Measurements from ENCODE around the gene PRDM16. TPM values are rescaled to one million over a fixed set of nuclear protein-coding genes. Genes with fewer than 3 reads are reported as not detected.

PRDM16 gene
- polyA plus RNA-seq, 1 of the 3 experiments (the other 2 are of a cell fraction), result not detected

DNA sequence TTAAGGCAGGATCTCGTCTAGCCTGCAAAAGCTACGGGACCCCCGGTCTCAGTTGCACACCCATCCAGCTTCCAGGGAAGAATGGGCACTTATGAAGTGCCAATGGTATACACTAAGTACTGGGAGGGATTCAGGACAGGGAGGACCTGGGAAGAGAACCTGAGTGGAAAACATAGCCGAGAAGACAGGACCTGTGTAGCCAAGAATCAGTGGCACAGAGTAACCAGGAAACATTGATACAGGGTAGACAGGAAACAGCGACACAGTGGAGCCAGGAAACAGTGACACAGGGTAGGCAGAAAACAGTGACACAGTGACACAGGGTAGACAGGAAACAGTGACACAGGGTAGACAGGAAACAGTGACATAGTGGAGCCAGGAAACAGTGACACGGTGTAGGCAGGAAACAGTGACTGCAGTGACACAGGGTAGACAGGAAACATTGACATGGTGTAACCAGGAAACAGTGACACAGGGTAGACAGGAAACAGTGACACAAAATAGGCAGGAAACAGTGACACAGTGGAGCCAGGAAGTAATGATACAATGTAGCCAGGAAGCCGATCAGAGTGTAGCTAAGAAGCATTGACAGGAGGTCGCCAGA is 247.4 kb downstream of the PRDM16 start:
- peaks cover 0 to 7% of the 10 kb centered on the region in 2 experiments; a peak in 3 of 4 replicates for H3K4me1 ChIP-seq (ENCODE audit: control insufficient read depth in 1 of 2, insufficient read depth in 2 of 2, low read depth in 1 of 2, low read length in 1 of 2)
- no peaks in the 10 kb centered on the region for H3K27me3 ChIP-seq (ENCODE audit: insufficient read depth)
- H3K9me2 ChIP-seq, result no peaks in the 10 kb centered on the region
- H3K27ac ChIP-seq (ENCODE audit: low read depth in 2 of 2, low read length in 1 of 2), result no peak overlapping the region
- TF ChIP-seq, protein P1, sequence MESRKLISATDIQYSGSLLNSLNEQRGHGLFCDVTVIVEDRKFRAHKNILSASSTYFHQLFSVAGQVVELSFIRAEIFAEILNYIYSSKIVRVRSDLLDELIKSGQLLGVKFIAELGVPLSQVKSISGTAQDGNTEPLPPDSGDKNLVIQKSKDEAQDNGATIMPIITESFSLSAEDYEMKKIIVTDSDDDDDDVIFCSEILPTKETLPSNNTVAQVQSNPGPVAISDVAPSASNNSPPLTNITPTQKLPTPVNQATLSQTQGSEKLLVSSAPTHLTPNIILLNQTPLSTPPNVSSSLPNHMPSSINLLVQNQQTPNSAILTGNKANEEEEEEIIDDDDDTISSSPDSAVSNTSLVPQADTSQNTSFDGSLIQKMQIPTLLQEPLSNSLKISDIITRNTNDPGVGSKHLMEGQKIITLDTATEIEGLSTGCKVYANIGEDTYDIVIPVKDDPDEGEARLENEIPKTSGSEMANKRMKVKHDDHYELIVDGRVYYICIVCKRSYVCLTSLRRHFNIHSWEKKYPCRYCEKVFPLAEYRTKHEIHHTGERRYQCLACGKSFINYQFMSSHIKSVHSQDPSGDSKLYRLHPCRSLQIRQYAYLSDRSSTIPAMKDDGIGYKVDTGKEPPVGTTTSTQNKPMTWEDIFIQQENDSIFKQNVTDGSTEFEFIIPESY (IDR thresholded peaks at IDR 0.05; ENCODE audit: borderline replicate concordance, low read depth), result no peak
- TF ChIP-seq EZH2phosphoT487 (IDR thresholded peaks at IDR 0.05; ENCODE audit: borderline replicate concordance, low read depth) (no peak), CTCF (IDR thresholded peaks at IDR 0.05) (no peak), FOSL2 (IDR thresholded peaks at IDR 0.05; ENCODE audit: borderline replicate concordance, low read depth) (no peak), SMC3 (IDR thresholded peaks at IDR 0.05; ENCODE audit: low read depth, low read length) (no peak), EP300 (IDR thresholded peaks at IDR 0.05; ENCODE audit: borderline replicate concordance in 1 of 2, low read depth in 1 of 2, low read length in 1 of 2) (no peak), MEF2A (IDR thresholded peaks at IDR 0.05; ENCODE audit: borderline replicate concordance, low read depth) (no peak), MAX (IDR thresholded peaks at IDR 0.05; ENCODE audit: low read depth) (no peak), SIN3A (IDR thresholded peaks at IDR 0.05; ENCODE audit: borderline replicate concordance, low read depth, low read length) (no peak), YY1 (IDR thresholded peaks at IDR 0.05; ENCODE audit: low read depth) (no peak), FOXJ3 (CRISPR knock-in tag; IDR thresholded peaks at IDR 0.05) (no peak), TAF1 (IDR thresholded peaks at IDR 0.05; ENCODE audit: borderline replicate concordance, low read depth, low read length) (no peak), CHD2 (IDR thresholded peaks at IDR 0.05; ENCODE audit: low read length, partially characterized antibody) (no peak)
- no peaks in the 10 kb centered on the region for H4K20me1 ChIP-seq (ENCODE audit: insufficient read depth)
- ChIA-PET POLR2A (no interaction called here), CTCF (interaction anchor here (2.2 kb wide), 1 partner anchor 15 kb away, joined by 5 read pairs; no protein-coding TSS in a partner anchor)
- H2AFZ ChIP-seq (ENCODE audit: low read depth), result no peak overlapping the region
- 74% methylated on average over 8 of the region's 8 CpGs for WGBS (ENCODE audit: low lambda C conversion rate)
- no peak overlapping the region for H3K4me3 ChIP-seq (ENCODE audit: low read depth in 2 of 2, low read length in 1 of 2)
- DNase-seq, result no peak
- no peaks in the 10 kb centered on the region for H3K36me3 ChIP-seq (replicated peaks in 1 of 2; ENCODE audit: control insufficient read depth in 1 of 2, insufficient read depth in 2 of 2, low read length in 1 of 2)
- H3K9me3 ChIP-seq, result no peaks in the 10 kb centered on the region
- H3K79me2 ChIP-seq (ENCODE audit: insufficient read depth), result no peaks in the 10 kb centered on the region
- H3K4me2 ChIP-seq, result no peak overlapping the region
- H3F3A ChIP-seq (replicated peaks; ENCODE audit: insufficient read depth), result peaks cover 5% of the 10 kb centered on the region
- H3K9ac ChIP-seq, result no peak overlapping the region

All from SK-N-SH (cell line).